ENCODE results near the gene MED6. TPM values are rescaled to one million over a fixed set of nuclear protein-coding genes. Genes with fewer than 3 reads are reported as not detected.

The MED6 gene
- total RNA-seq, 2 experiments from 2014 or later: 90.2 to 97.2 TPM

- H3K4me3 ChIP-seq (ENCODE audit: low read length): no peak overlapping the region
- no peak overlapping the region for H3K27ac ChIP-seq (ENCODE audit: low read depth in 1 of 2, low read length in 2 of 2)
- Mint-ChIP-seq H3K4me3 (no peak overlapping the region), H3K36me3 (ENCODE audit: low read depth) (peaks cover 84% of the 10 kb centered on the region), H3K4me1 (ENCODE audit: low read depth) (peaks cover 28% of the 10 kb centered on the region), H3K27ac (no peak overlapping the region), H3K27me3 (no peaks in the 10 kb centered on the region), H3K9me3 (no peaks in the 10 kb centered on the region)
- intact Hi-C loops (cut with DNase I, micrococcal nuclease): loop anchor here in 1 of 2 experiments (5.0 kb wide), 1 partner anchor 1474 kb away; no protein-coding TSS in a partner anchor
- no peaks in the 10 kb centered on the region for H3K9me3 ChIP-seq (ENCODE audit: control insufficient read depth in 1 of 2, insufficient read depth in 1 of 2, low read length in 2 of 2)
- H3K36me3 ChIP-seq (ENCODE audit: insufficient read depth, low read length): peaks cover 8% of the 10 kb centered on the region
- no peaks in the 10 kb centered on the region for H3K4me1 ChIP-seq (ENCODE audit: insufficient read depth, low read length)
- ChIA-PET CTCF (interaction anchor here (1.1 kb wide), 1 partner anchor 227 kb away, joined by 3 read pairs; no protein-coding TSS in a partner anchor), POLR2A (no interaction called here)
- no peak for ATAC-seq (ENCODE audit: poor library complexity)
- no peaks in the 10 kb centered on the region for H3K27me3 ChIP-seq (ENCODE audit: control insufficient read depth in 1 of 2, insufficient read depth in 2 of 2, low read length in 2 of 2)
- no peak for DNase-seq
- no peak for TF ChIP-seq CTCF (IDR thresholded peaks at IDR 0.05)
Observed at GRCh38 chr14:70573050-70573449, 27.4 kb downstream of the MED6 start.

GRCh38 chr14:70571139-70571538, 29.3 kb downstream of the MED6 start:
- H3K27me3 ChIP-seq (ENCODE audit: control insufficient read depth in 1 of 2, insufficient read depth in 2 of 2, low read length in 2 of 2): no peaks in the 10 kb centered on the region
- ChIA-PET POLR2A (no interaction called here), CTCF (no interaction called here)
- ATAC-seq (ENCODE audit: poor library complexity): no peak
- no peak for DNase-seq
- TF ChIP-seq CTCF (IDR thresholded peaks at IDR 0.05): no peak
- H3K27ac Mint-ChIP-seq: no peak overlapping the region
- no peak overlapping the region for H3K4me3 ChIP-seq (ENCODE audit: low read length)
- intact Hi-C loops (cut with DNase I, micrococcal nuclease): loop anchor here in 1 of 2 experiments (5.0 kb wide), 1 partner anchor 1476 kb away; no protein-coding TSS in a partner anchor
- no peaks in the 10 kb centered on the region for H3K27me3 Mint-ChIP-seq
- peaks cover 30% of the 10 kb centered on the region for H3K4me1 Mint-ChIP-seq (ENCODE audit: low read depth)
- H3K27ac ChIP-seq (ENCODE audit: low read depth in 1 of 2, low read length in 2 of 2): no peak overlapping the region
- H3K36me3 Mint-ChIP-seq (ENCODE audit: low read depth): peaks cover 85% of the 10 kb centered on the region
- peaks cover 17% of the 10 kb centered on the region for H3K36me3 ChIP-seq (ENCODE audit: insufficient read depth, low read length)
- no peaks in the 10 kb centered on the region for H3K4me1 ChIP-seq (ENCODE audit: insufficient read depth, low read length)
- no peak overlapping the region for H3K4me3 Mint-ChIP-seq
- H3K9me3 ChIP-seq (ENCODE audit: control insufficient read depth in 1 of 2, insufficient read depth in 1 of 2, low read length in 2 of 2): peaks cover 0 to 4% of the 10 kb centered on the region in 2 experiments
- no peaks in the 10 kb centered on the region for H3K9me3 Mint-ChIP-seq

- DNase-seq (peak in 2 of 14 experiments; percentile 4 to 19), ATAC-seq (ENCODE audit: poor library complexity) (no peak)
- H3K4me3 Mint-ChIP-seq: no peak overlapping the region
- no peaks in the 10 kb centered on the region for H3K27me3 ChIP-seq (ENCODE audit: control insufficient read depth in 1 of 2, insufficient read depth in 2 of 2, low read length in 2 of 2)
- no peak overlapping the region for H3K27ac ChIP-seq (ENCODE audit: low read depth in 1 of 2, low read length in 2 of 2)
- H3K27ac Mint-ChIP-seq: no peak overlapping the region
- peaks cover 0 to 4% of the 10 kb centered on the region in 2 experiments for H3K9me3 ChIP-seq (ENCODE audit: control insufficient read depth in 1 of 2, insufficient read depth in 1 of 2, low read length in 2 of 2)
- H3K4me3 ChIP-seq (ENCODE audit: low read length): no peak overlapping the region
- intact Hi-C loops (cut with DNase I, micrococcal nuclease): no loop called here
- POLR2A ChIA-PET: no interaction called here
- peaks cover 34% of the 10 kb centered on the region for H3K36me3 ChIP-seq (ENCODE audit: insufficient read depth, low read length)
- CTCF ChIA-PET: no interaction called here
- peaks cover 30% of the 10 kb centered on the region for H3K4me1 Mint-ChIP-seq (ENCODE audit: low read depth)
- H3K9me3 Mint-ChIP-seq: no peaks in the 10 kb centered on the region
- peaks cover 98% of the 10 kb centered on the region for H3K36me3 Mint-ChIP-seq (ENCODE audit: low read depth)
- H3K27me3 Mint-ChIP-seq: no peaks in the 10 kb centered on the region
- no peaks in the 10 kb centered on the region for H3K4me1 ChIP-seq (ENCODE audit: insufficient read depth, low read length)
- no peak for TF ChIP-seq CTCF (IDR thresholded peaks at IDR 0.05)
Observed at GRCh38 chr14:70567791-70568190, 32.7 kb downstream of the MED6 start.

Data from CD4-positive, alpha-beta T cell (primary cell).